Activated CD4-positive, alpha-beta T cell treated with anti-CD3 and anti-CD28 coated beads, Interleukin-2, amount 10 ng/mL, durations not matched to agents 24 days and 14 days (primary cell): ENCODE data around the gene SOCS2. TPM values are rescaled to one million over a fixed set of nuclear protein-coding genes. Genes with fewer than 3 reads are reported as not detected.

Experiments used
- DNase-seq: peaks from one replicate; pipeline ENCODE4 v3.0.0; 2022
- H3K27ac Mint-ChIP-seq: one replicate; pipeline ENCODE4 v1.8.0; 2022; ENCODE audit warnings: mild to moderate bottlenecking, mixed read lengths
- H3K27me3 Mint-ChIP-seq: one replicate; pipeline ENCODE4 v1.8.0; 2022; ENCODE audit warnings: mixed read lengths
- H3K36me3 Mint-ChIP-seq: one replicate; pipeline ENCODE4 v1.8.0; 2022; ENCODE audit warnings: low read depth, mild to moderate bottlenecking, mixed read lengths
- H3K4me1 Mint-ChIP-seq: one replicate; pipeline ENCODE4 v1.8.0; 2021; ENCODE audit warnings: mixed read lengths
- H3K4me3 Mint-ChIP-seq: one replicate; pipeline ENCODE4 v1.8.0; 2022; ENCODE audit warnings: mild to moderate bottlenecking, moderate library complexity, mixed read lengths
- H3K9me3 Mint-ChIP-seq: one replicate; pipeline ENCODE4 v1.8.0; 2021; ENCODE audit warnings: mixed read lengths
- intact Hi-C: fragments of 100-400 bp; cut with micrococcal nuclease; formaldehyde crosslinking; loops from one replicate; pipeline ENCODE4 v1.15.1; 2023
- total RNA-seq: library from RNA; stranded (reverse); gene quantifications from 2 replicates; pipeline ENCODE4 v1.2.3, GENCODE V29; 2022

The SOCS2 gene
- total RNA-seq, result 11.5 and 16.5 TPM in 2 replicates

GRCh38 chr12:93571925-93572711, at the start of gene SOCS2:
Gene SOCS2 (plus strand): TSS chr12:93572675. CDS start chr12:93572898, 223 bp downstream.
- intact Hi-C loops, result loop anchor here (1.0 to 5.0 kb wide), 9 partner anchors 69 to 890 kb away; partner anchors contain the start of gene EEA1
- no peaks in the 10 kb centered on the region for H3K9me3 Mint-ChIP-seq
- peaks cover 30% of the 10 kb centered on the region for H3K36me3 Mint-ChIP-seq
- peaks cover 15% of the 10 kb centered on the region for H3K27me3 Mint-ChIP-seq
- peaks cover 38% of the 10 kb centered on the region for H3K4me1 Mint-ChIP-seq
- H3K27ac Mint-ChIP-seq, result peak within 1 kb of the TSS; percentile 88
- H3K4me3 Mint-ChIP-seq, result peak within 1 kb of the TSS; percentile 86
- peak; percentile 84 for DNase-seq

GRCh38 chr12:93524386-93525133, 47.9 kb upstream of the SOCS2 start:
- peaks cover 4% of the 10 kb centered on the region for H3K4me1 Mint-ChIP-seq
- no peak overlapping the region for H3K4me3 Mint-ChIP-seq
- no peak overlapping the region for H3K27ac Mint-ChIP-seq
- intact Hi-C loops, result no loop called here
- peaks cover 2% of the 10 kb centered on the region for H3K9me3 Mint-ChIP-seq
- DNase-seq, result no peak
- peaks cover 1% of the 10 kb centered on the region for H3K36me3 Mint-ChIP-seq
- peaks cover 2% of the 10 kb centered on the region for H3K27me3 Mint-ChIP-seq

DNA sequence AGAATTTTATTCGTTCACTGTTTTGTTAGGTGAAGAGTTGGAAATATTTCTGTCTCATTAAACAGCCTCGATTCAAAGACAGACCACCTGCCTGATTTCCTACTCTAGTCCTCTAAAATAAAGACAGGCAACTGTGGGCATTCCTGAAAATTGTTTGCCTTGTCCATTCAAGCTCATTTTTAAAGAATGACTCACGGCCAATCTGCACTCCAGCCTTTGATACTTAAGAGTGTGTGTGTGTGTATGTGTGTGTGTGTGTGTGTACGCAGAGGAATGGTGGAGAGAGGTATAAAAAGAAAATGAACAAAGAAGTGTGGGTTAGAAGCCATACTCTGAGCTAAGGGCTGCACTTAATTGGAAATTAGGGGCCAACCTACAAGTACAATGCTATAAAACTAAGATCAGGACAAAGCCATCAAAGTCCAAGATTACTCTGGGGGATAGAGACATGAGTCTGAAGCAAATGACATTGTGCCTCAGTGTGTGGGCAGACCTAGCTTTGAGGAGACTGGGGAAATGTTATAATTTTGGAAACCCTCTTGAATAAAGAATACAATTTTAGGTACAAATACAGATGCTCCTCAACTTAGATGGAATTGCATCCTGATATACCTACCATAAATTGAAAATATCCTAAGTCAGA, 45.6 kb upstream of the SOCS2 start:
- no peak for DNase-seq
- intact Hi-C loops, result no loop called here
- Mint-ChIP-seq H3K4me3 (no peak overlapping the region), H3K27me3 (peaks cover 2% of the 10 kb centered on the region), H3K27ac (no peak overlapping the region), H3K4me1 (peaks cover 15% of the 10 kb centered on the region), H3K9me3 (peaks cover 4% of the 10 kb centered on the region), H3K36me3 (peaks cover 2% of the 10 kb centered on the region)

- DNase-seq, result peak; percentile 62
- H3K4me3 Mint-ChIP-seq, result peak overlapping the region; percentile 9
- peaks cover 17% of the 10 kb centered on the region for H3K4me1 Mint-ChIP-seq
- peak overlapping the region; percentile 15 for H3K27ac Mint-ChIP-seq
- H3K36me3 Mint-ChIP-seq, result peaks cover 3% of the 10 kb centered on the region
- intact Hi-C loops, result no loop called here
- peaks cover 2% of the 10 kb centered on the region for H3K27me3 Mint-ChIP-seq
- H3K9me3 Mint-ChIP-seq, result peaks cover 7% of the 10 kb centered on the region
Observed at GRCh38 chr12:93530358-93530757, 42.1 kb upstream of the SOCS2 start.

GRCh38 chr12:93533310-93533709, 39.2 kb upstream of the SOCS2 start:
- Mint-ChIP-seq H3K36me3 (peaks cover 3% of the 10 kb centered on the region), H3K27me3 (no peaks in the 10 kb centered on the region), H3K27ac (no peak overlapping the region), H3K4me1 (peaks cover 22% of the 10 kb centered on the region), H3K9me3 (peaks cover 7% of the 10 kb centered on the region), H3K4me3 (no peak overlapping the region)
- no peak for DNase-seq
- intact Hi-C loops, result no loop called here

GRCh38 chr12:93536111-93536765, 36.2 kb upstream of the SOCS2 start:
- no peaks in the 10 kb centered on the region for H3K27me3 Mint-ChIP-seq
- peaks cover 3% of the 10 kb centered on the region for H3K36me3 Mint-ChIP-seq
- peaks cover 24% of the 10 kb centered on the region for H3K4me1 Mint-ChIP-seq
- no peak overlapping the region for H3K4me3 Mint-ChIP-seq
- no peak for DNase-seq
- H3K27ac Mint-ChIP-seq, result no peak overlapping the region
- intact Hi-C loops, result no loop called here
- peaks cover 7% of the 10 kb centered on the region for H3K9me3 Mint-ChIP-seq

DNA sequence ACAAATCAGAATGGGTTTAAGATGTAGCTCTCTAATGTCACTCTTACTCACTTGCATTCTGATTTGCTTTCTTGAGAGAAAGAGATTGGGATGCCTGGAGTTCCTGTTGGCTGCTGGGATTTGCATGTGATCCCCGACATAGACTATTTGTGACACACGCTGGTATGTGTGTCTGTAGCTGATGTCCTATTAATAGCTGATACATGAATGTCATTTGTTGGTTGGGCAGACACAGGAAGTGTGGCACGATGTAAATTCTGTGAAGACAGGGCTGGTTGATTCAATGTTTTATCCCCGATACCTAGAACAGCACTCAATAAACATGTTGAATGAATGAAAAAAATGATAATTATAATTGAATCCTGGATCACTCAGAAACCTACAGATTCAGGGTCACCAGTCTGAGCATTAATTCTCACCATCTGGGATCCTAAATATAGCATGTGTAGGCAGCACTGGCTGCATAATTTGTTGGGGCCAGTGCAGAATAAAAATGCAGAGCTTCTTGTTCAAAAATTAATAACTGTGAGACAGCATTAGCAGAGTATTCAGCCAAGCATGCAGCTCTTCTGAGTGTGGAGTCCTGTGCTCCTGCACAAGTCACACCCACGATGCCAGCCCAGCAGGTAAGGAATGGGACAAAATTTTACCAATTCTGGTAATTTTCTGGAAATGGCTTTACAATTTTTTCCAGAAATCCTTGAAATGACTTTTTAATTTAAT, 35.5 kb upstream of the SOCS2 start:
- H3K9me3 Mint-ChIP-seq, result peaks cover 7% of the 10 kb centered on the region
- DNase-seq, result no peak
- no peak overlapping the region for H3K27ac Mint-ChIP-seq
- peaks cover 3% of the 10 kb centered on the region for H3K36me3 Mint-ChIP-seq
- H3K27me3 Mint-ChIP-seq, result no peaks in the 10 kb centered on the region
- no peak overlapping the region for H3K4me3 Mint-ChIP-seq
- peaks cover 31% of the 10 kb centered on the region for H3K4me1 Mint-ChIP-seq
- intact Hi-C loops, result no loop called here

DNA sequence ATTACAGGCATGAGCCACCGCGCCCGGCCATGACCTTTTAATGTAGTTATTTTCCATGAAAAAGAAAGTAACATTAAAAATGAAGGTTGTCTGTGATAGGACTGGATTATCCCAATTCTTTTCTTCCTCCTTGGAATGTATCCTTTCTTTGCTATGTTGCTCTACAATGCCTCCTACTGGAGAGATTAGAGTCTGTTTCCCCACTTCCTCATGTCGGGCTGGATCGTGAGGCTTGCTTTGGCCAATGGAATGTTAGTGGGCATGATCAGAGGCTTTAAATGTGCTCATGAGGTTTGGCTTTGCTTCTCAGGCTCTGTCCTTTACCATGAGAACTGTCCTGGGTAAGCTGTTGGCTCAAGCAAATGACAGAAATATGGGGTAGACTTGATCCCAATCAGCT, 34.7 kb upstream of the SOCS2 start:
- intact Hi-C loops, result no loop called here
- peaks cover 7% of the 10 kb centered on the region for H3K9me3 Mint-ChIP-seq
- DNase-seq, result no peak
- peaks cover 33% of the 10 kb centered on the region for H3K4me1 Mint-ChIP-seq
- no peak overlapping the region for H3K27ac Mint-ChIP-seq
- H3K4me3 Mint-ChIP-seq, result no peak overlapping the region
- H3K27me3 Mint-ChIP-seq, result no peaks in the 10 kb centered on the region
- peaks cover 3% of the 10 kb centered on the region for H3K36me3 Mint-ChIP-seq

- no peak for DNase-seq
- Mint-ChIP-seq H3K4me3 (no peak overlapping the region), H3K9me3 (peaks cover 7% of the 10 kb centered on the region), H3K4me1 (peaks cover 37% of the 10 kb centered on the region), H3K27me3 (no peaks in the 10 kb centered on the region), H3K27ac (no peak overlapping the region), H3K36me3 (peaks cover 15% of the 10 kb centered on the region)
- intact Hi-C loops, result no loop called here
Observed at GRCh38 chr12:93539821-93540220, 32.7 kb upstream of the SOCS2 start.

DNA sequence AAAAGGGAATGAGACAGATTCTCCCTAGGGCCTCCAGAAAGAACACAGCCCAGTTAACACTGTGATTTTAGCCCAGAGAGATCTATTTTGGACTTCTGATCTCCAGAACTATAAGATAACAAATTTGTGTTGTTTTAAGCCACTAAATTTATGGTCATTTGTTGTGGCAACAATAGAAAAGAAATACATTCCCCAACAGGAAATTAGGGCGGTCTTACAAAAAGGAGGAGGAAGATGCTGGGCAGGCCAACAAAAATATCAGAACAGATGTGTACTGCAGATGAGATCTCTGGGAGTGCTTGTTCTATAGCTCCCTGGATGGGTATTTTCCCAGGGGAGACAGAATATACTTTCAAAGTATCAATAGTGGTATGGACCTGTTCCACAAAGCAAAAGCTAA, 32.0 kb upstream of the SOCS2 start:
- Mint-ChIP-seq H3K4me1 (peaks cover 40% of the 10 kb centered on the region), H3K36me3 (peaks cover 17% of the 10 kb centered on the region), H3K27me3 (no peaks in the 10 kb centered on the region), H3K27ac (no peak overlapping the region), H3K4me3 (no peak overlapping the region), H3K9me3 (peaks cover 3% of the 10 kb centered on the region)
- DNase-seq, result no peak
- intact Hi-C loops, result no loop called here

DNA sequence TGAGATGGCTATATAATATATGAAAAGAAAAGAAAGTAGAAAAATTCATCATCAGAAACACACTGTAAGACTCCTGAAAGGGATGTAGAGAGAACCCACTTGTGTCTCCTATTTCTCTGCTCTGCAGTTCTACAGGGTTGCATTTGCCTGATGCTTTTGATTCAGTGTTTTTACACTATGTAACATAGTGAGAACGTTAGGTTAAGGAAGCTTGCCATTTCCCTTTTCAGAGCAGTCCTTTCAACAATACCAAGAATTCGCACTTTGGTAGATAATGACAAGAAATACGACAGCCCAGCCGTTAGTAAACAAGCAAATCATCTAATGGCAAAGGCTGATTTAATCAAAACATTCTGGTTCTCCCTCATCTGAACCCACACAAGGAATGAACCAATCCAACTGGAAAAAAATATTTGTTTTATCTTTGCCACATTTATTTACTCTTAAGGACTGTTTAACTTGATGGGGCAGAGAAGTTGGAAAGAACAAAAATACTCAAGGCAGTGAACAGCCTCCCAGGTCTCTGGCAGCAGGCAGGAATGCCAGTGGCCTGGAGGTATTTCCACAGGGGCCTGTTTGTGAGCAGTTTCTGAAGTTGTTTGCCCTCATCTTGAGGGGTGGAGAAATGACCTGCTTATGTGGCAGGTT, 30.8 kb upstream of the SOCS2 start:
- H3K9me3 Mint-ChIP-seq, result peaks cover 3% of the 10 kb centered on the region
- intact Hi-C loops, result no loop called here
- peak overlapping the region; percentile 49 for H3K4me3 Mint-ChIP-seq
- peaks cover 39% of the 10 kb centered on the region for H3K4me1 Mint-ChIP-seq
- peaks cover 17% of the 10 kb centered on the region for H3K36me3 Mint-ChIP-seq
- peak overlapping the region; percentile 78 for H3K27ac Mint-ChIP-seq
- no peaks in the 10 kb centered on the region for H3K27me3 Mint-ChIP-seq
- no peak for DNase-seq

GRCh38 chr12:93547778-93548177, 24.7 kb upstream of the SOCS2 start:
- H3K4me3 Mint-ChIP-seq, result no peak overlapping the region
- H3K9me3 Mint-ChIP-seq, result no peaks in the 10 kb centered on the region
- intact Hi-C loops, result no loop called here
- no peak for DNase-seq
- H3K27ac Mint-ChIP-seq, result no peak overlapping the region
- peaks cover 11% of the 10 kb centered on the region for H3K4me1 Mint-ChIP-seq
- peaks cover 17% of the 10 kb centered on the region for H3K36me3 Mint-ChIP-seq
- H3K27me3 Mint-ChIP-seq, result no peaks in the 10 kb centered on the region

GRCh38 chr12:93549174-93549573, 23.3 kb upstream of the SOCS2 start:
- no peak overlapping the region for H3K4me3 Mint-ChIP-seq
- intact Hi-C loops, result no loop called here
- H3K27ac Mint-ChIP-seq, result no peak overlapping the region
- H3K36me3 Mint-ChIP-seq, result peaks cover 10% of the 10 kb centered on the region
- H3K4me1 Mint-ChIP-seq, result peaks cover 5% of the 10 kb centered on the region
- no peaks in the 10 kb centered on the region for H3K27me3 Mint-ChIP-seq
- DNase-seq, result peak; percentile 27
- H3K9me3 Mint-ChIP-seq, result no peaks in the 10 kb centered on the region
